GM06990 (cell line): ENCODE measurements around the gene ARMH4.

Experiments used
- DNase-seq: peaks from one replicate; pipeline ENCODE4 v3.0.0-alpha.2; 2011; ENCODE audit not compliant: insufficient read length; ENCODE audit errors: extremely low read depth
- H3K27me3 ChIP-seq: replicated peaks from 2 replicates; pipeline ENCODE4 v1.6.0; 2011; ENCODE audit warnings: low read length; ENCODE audit not compliant: control insufficient read depth, insufficient read depth
- H3K36me3 ChIP-seq: 2 replicates; pipeline ENCODE4 v1.5.1; 2011; ENCODE audit warnings: low read length; ENCODE audit not compliant: control insufficient read depth, insufficient read depth
- H3K4me3 ChIP-seq: replicated peaks from 2 replicates; pipeline ENCODE4 v1.5.1; 2011; ENCODE audit warnings: low read depth, mild to moderate bottlenecking, control low read depth, low read length
- CTCF ChIP-seq: IDR thresholded peaks from 2 replicates; pipeline ENCODE4 v1.5.1; 2011; ENCODE audit warnings: low read length, control low read depth, mild to moderate bottlenecking, inconsistent platforms; ENCODE audit not compliant: insufficient read depth, poor library complexity, severe bottlenecking

ARMH4 gene

GRCh38 chr14:58119381-58119780 is 32.6 kb downstream of the ARMH4 start:
- no peak for DNase-seq
- Histone ChIP-seq H3K27me3 (no peaks in the 10 kb centered on the region), H3K4me3 (no peak overlapping the region)

GRCh38 chr14:58118097-58118815 is 33.8 kb downstream of the ARMH4 start:
- Histone ChIP-seq H3K27me3 (no peaks in the 10 kb centered on the region), H3K4me3 (no peak overlapping the region), H3K36me3 (no peaks in the 10 kb centered on the region)
- no peak for TF ChIP-seq CTCF
- DNase-seq, result no peak

More at GRCh38 chr14:58119381-58119780, 32.6 kb downstream of the ARMH4 start:
- no peaks in the 10 kb centered on the region for H3K36me3 ChIP-seq
- no peak for TF ChIP-seq CTCF

GRCh38 chr14:58109744-58110143 is 42.3 kb downstream of the ARMH4 start:
- no peak for TF ChIP-seq CTCF
- Histone ChIP-seq H3K36me3 (no peaks in the 10 kb centered on the region), H3K27me3 (no peaks in the 10 kb centered on the region), H3K4me3 (no peak overlapping the region)
- no peak for DNase-seq

GRCh38 chr14:58108717-58109116 is 43.3 kb downstream of the ARMH4 start:
- no peak overlapping the region for H3K4me3 ChIP-seq
- H3K36me3 ChIP-seq, result no peaks in the 10 kb centered on the region
- no peaks in the 10 kb centered on the region for H3K27me3 ChIP-seq
- no peak for DNase-seq
- TF ChIP-seq CTCF, result no peak

GRCh38 chr14:58107947-58108552 is 44.0 kb downstream of the ARMH4 start:
- peak; percentile 70 for TF ChIP-seq CTCF
- no peak for DNase-seq

More at GRCh38 chr14:58107947-58108552, 44.0 kb downstream of the ARMH4 start:
- no peaks in the 10 kb centered on the region for H3K36me3 ChIP-seq
- no peak overlapping the region for H3K4me3 ChIP-seq
- H3K27me3 ChIP-seq, result no peaks in the 10 kb centered on the region
